K562 (cell line): ENCODE measurements around the gene LRRC51. TPM values are rescaled to one million over a fixed set of nuclear protein-coding genes. Genes with fewer than 3 reads are reported as not detected.

Experiments used
- BRCA1 ChIP-seq, 2 experiments: fragments of 450-650 bp in 1 of 2; sonication (generic) in 1 of 2; formaldehyde crosslinking in 1 of 2; IDR thresholded peaks; 2 replicates each; pipeline versions ENCODE4 v1.5.0 to v1.6.1; 2017 to 2020; ENCODE audit warnings: mild to moderate bottlenecking in 1 of 2, missing genetic modification reagents in 1 of 2
- CSDE1 ChIP-seq, 2 experiments: fragments of 450-650 bp; IDR thresholded peaks; 2 replicates each; pipeline ENCODE4 v1.6.1; 2016; ENCODE audit warnings: mild to moderate bottlenecking in 1 of 2
- GTF2F1 ChIP-seq: IDR thresholded peaks from 2 replicates; pipeline ENCODE4 v1.6.1; 2011; ENCODE audit warnings: low read depth, low read length, improper control_type of control experiment
- HNRNPUL1 ChIP-seq: fragments of 200-400 bp; formaldehyde crosslinking; IDR thresholded peaks from 2 replicates; pipeline ENCODE4 v1.6.1; 2017; ENCODE audit warnings: low read length
- MTF1 ChIP-seq: fragments of 250-450 bp; sonication (Bioruptor Pico); IDR thresholded peaks from 2 replicates; pipeline ENCODE4 v1.9.0; 2021; ENCODE audit warnings: moderate library complexity, mild to moderate bottlenecking, inconsistent platforms, borderline replicate concordance
- ZNF184 ChIP-seq: sonication (generic); formaldehyde crosslinking; IDR thresholded peaks from 2 replicates; pipeline ENCODE4 v1.5.0; 2020; ENCODE audit warnings: missing genetic modification reagents
- polyA plus RNA-seq, 8 experiments: library from polyadenylated mRNA; depleted of rRNA in 4 of 8; stranded (reverse) in 5 of 8; unstranded in 3 of 8; fragments of >200 nt; fragmentation: Nextera tagmentation in 2 of 8; fragmentation: Illumina TruSeq in 1 of 8; extraction: Ambion mirVana in 2 of 8; extraction: Trizol in 1 of 8; gene quantifications; 2 replicates each; pipeline versions ENCODE4 v1.2.1 to v1.2.3, GENCODE V29; 2011 to 2014; ENCODE audit warnings: inconsistent platforms in 1 of 8, missing spikeins in 1 of 8
- total RNA-seq, 7 experiments: library from RNA; depleted of rRNA in 6 of 7; stranded (reverse); fragments of >200 nt in 6 of 7; fragmentation: Illumina TruSeq in 2 of 7; extraction: Trizol in 2 of 7; gene quantifications; 2 replicates each; pipeline versions ENCODE4 v1.2.1 to v1.2.3, GENCODE V29; 2011 to 2021; ENCODE audit warnings: low replicate concordance in 1 of 7
- TF ChIP-seq, protein P1 (sequence below), 2 experiments: fragments of 450-650 bp in 1 of 2; sonication (generic) in 1 of 2; formaldehyde crosslinking in 1 of 2; IDR thresholded peaks in 1 of 2; conservative IDR thresholded peaks in 1 of 2; 2 replicates each; pipeline versions ENCODE4 v1.6.1 to v1.8.1; 2016 to 2023; ENCODE audit warnings: mild to moderate bottlenecking in 2 of 2, moderate library complexity in 2 of 2, inconsistent platforms in 1 of 2, missing genetic modification reagents in 1 of 2
- TF ChIP-seq, protein P2 (sequence below): IDR thresholded peaks from 2 replicates; pipeline ENCODE4 v1.6.1; 2011; ENCODE audit warnings: borderline replicate concordance, low read depth, mild to moderate bottlenecking, moderate library complexity, low read length; ENCODE audit not compliant: insufficient read depth, poor library complexity, severe bottlenecking
- TF ChIP-seq, protein P3 (sequence below), 2 experiments: fragments of 450-650 bp in 1 of 2; sonication (generic) in 1 of 2; formaldehyde crosslinking; conservative IDR thresholded peaks; 2 replicates each; pipeline versions ENCODE4 v1.4.0 to v1.8.1; 2020 to 2022; ENCODE audit warnings: mild to moderate bottlenecking in 1 of 2, missing genetic modification reagents in 1 of 2
- TF ChIP-seq, protein P4 (sequence below), 2 experiments: fragments of 450-650 bp; IDR thresholded peaks; 2 replicates each; pipeline ENCODE4 v1.6.1; 2016; ENCODE audit warnings: mild to moderate bottlenecking in 2 of 2, borderline replicate concordance in 1 of 2, low read depth in 1 of 2, moderate library complexity in 1 of 2

The LRRC51 gene
- total and polyA plus RNA-seq, 9 of the 15 experiments (the other 6 are each of a cell fraction or from before 2014, with no cell fraction given), result 4.7 to 10.6 (median 5.6) TPM

DNA sequence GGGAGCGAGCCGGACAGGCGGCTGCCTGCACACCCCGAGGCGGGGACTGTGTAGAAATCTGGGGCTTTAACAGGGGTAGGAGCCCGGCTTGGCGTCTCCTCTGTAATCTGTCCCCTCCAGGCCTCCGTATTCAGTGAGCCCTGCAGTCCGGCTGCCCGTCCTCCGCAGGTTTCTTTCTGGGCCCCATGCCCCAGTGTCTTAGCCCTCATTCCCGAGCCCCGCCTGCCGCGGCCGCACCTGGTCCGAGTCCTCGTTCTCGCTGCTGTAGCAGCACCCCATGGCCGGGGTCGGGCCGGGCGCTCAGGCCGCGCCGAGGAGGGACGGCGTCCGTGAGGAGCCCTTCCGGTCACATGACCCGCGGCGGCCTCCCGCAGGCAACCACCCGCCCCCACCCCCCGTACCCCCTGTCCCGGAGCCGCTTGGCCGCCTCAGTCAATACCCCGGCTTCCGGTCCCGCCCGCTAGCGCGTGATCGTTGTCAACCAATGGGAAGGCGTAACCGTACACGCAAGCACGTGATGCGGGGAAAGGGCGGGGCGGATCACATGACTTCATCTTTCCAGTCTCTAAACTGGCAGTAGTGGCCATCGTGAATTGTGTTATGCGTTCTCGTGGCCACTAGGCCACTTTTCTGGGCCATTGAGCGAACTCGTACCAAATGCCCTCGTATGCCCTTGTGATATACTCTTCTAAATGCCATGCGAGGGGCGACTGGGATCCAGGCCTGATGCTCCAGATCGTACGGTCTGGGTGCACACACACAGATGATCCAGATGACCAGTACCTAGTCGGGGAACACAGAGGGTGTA, 22.5 kb downstream of the LRRC51 start, which contains the start of gene LAMTOR1 (continued):
- no peak for TF ChIP-seq ZNF184 (CRISPR knock-in tag)
- no peak for TF ChIP-seq MTF1 (CRISPR knock-in tag)
- no peak for TF ChIP-seq CSDE1 (IDR thresholded peaks at IDR 0.05)
- TF ChIP-seq, protein P1, sequence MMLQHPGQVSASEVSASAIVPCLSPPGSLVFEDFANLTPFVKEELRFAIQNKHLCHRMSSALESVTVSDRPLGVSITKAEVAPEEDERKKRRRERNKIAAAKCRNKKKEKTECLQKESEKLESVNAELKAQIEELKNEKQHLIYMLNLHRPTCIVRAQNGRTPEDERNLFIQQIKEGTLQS (IDR thresholded peaks at IDR 0.05), result peak; percentile 57
- TF ChIP-seq, protein P1 (CRISPR knock-in tag; conservative IDR thresholded peaks at IDR 0.05), result no peak
- TF ChIP-seq, protein P2, sequence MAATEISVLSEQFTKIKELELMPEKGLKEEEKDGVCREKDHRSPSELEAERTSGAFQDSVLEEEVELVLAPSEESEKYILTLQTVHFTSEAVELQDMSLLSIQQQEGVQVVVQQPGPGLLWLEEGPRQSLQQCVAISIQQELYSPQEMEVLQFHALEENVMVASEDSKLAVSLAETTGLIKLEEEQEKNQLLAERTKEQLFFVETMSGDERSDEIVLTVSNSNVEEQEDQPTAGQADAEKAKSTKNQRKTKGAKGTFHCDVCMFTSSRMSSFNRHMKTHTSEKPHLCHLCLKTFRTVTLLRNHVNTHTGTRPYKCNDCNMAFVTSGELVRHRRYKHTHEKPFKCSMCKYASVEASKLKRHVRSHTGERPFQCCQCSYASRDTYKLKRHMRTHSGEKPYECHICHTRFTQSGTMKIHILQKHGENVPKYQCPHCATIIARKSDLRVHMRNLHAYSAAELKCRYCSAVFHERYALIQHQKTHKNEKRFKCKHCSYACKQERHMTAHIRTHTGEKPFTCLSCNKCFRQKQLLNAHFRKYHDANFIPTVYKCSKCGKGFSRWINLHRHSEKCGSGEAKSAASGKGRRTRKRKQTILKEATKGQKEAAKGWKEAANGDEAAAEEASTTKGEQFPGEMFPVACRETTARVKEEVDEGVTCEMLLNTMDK, result no peak
- no peak for TF ChIP-seq HNRNPUL1
- TF ChIP-seq, protein P3, sequence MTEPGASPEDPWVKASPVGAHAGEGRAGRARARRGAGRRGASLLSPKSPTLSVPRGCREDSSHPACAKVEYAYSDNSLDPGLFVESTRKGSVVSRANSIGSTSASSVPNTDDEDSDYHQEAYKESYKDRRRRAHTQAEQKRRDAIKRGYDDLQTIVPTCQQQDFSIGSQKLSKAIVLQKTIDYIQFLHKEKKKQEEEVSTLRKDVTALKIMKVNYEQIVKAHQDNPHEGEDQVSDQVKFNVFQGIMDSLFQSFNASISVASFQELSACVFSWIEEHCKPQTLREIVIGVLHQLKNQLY (CRISPR knock-in tag; conservative IDR thresholded peaks at IDR 0.05), result no peak
- no peak for TF ChIP-seq BRCA1 (IDR thresholded peaks at IDR 0.05)
- no peak for TF ChIP-seq BRCA1 (CRISPR knock-in tag; IDR thresholded peaks at IDR 0.05)
- TF ChIP-seq, protein P4, sequence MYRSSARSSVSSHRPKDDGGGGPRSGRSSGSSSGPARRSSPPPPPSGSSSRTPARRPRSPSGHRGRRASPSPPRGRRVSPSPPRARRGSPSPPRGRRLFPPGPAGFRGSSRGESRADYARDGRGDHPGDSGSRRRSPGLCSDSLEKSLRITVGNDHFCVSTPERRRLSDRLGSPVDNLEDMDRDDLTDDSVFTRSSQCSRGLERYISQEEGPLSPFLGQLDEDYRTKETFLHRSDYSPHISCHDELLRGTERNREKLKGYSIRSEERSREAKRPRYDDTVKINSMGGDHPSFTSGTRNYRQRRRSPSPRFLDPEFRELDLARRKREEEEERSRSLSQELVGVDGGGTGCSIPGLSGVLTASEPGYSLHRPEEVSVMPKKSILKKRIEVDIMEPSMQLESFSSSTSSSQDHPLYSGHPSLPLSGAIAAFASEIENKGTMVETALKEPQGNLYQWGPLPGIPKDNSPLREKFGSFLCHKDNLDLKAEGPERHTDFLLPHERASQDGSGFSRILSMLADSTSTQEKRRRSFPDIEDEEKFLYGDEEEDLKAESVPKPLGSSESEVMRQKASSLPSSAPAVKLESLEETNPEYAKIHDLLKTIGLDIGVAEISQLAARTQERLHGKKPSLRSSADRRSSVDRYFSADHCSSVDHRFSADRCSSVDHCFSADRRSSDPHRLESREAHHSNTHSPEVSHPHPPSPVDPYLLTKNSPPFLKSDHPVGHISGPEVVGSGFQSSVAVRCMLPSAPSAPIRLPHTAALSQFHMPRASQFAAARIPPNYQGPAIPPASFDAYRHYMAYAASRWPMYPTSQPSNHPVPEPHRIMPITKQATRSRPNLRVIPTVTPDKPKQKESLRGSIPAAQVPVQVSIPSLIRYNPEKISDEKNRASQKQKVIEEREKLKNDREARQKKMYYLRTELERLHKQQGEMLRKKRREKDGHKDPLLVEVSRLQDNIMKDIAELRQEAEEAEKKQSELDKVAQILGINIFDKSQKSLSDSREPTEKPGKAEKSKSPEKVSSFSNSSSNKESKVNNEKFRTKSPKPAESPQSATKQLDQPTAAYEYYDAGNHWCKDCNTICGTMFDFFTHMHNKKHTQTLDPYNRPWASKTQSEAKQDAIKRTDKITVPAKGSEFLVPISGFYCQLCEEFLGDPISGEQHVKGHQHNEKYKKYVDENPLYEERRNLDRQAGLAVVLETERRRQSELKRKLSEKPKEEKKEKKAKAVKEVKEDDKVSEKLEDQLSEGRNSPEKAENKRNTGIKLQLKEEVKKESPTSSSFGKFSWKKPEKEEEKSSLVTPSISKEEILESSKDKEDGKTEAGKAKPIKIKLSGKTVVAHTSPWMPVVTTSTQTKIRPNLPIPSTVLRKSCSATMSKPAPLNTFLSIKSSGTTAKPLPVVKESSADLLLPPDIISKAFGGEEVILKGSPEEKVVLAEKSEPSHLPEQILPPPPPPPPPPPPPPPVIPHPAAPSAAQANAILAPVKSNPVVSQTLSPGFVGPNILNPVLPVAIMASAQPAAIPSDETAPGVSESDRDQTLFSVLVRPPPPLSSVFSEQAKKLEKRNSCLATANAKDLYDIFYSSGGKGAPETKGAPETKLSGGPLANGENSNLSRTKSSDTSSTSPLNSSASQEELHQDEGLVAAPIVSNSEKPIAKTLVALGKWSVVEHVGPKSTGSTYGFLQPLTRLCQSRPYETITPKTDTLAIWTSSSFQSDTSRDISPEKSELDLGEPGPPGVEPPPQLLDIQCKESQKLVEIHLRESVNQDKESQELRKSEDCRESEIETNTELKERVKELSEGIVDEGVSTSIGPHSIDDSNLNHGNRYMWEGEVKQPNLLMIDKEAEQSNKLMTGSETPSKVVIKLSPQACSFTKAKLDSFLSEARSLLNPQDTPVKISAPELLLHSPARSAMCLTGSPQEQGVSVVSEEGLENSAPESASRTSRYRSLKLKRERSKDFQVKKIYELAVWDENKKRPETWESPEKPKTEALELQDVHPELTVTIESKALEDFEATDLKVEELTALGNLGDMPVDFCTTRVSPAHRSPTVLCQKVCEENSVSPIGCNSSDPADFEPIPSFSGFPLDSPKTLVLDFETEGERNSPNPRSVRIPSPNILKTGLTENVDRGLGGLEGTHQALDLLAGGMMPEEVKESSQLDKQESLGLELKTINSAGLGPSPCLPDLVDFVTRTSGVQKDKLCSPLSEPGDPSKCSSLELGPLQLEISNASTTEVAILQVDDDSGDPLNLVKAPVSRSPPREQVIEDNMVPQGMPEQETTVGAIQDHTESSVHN (IDR thresholded peaks at IDR 0.05; ENCODE audit: borderline replicate concordance in 1 of 2, low read depth in 1 of 2), result peak in 1 of 2 experiments; percentile 42; a peak in 1 of 4 replicates
- TF ChIP-seq GTF2F1, result 0 out of 2 replicates have a peak, but pooled peaks have one; percentile 3
